Measurements from ENCODE around the gene CHRNB2.

GRCh38 chr1:154539486-154540483 is 27.8 kb upstream of the CHRNB2 start:
- TF ChIP-seq CTCF (IDR thresholded peaks at IDR 0.05) = no peak
- TF ChIP-seq POLR2A (IDR thresholded peaks at IDR 0.05) = no peak
